GM19193 (cell line): ENCODE results near the gene GNG13.

ENCODE experiments used
- POLR2A ChIP-seq: IDR thresholded peaks from 4 replicates; pipeline ENCODE4 v1.6.1; 2011; ENCODE audit not compliant: insufficient read depth, insufficient read length; ENCODE audit errors: extremely low read depth

Gene GNG13

DNA sequence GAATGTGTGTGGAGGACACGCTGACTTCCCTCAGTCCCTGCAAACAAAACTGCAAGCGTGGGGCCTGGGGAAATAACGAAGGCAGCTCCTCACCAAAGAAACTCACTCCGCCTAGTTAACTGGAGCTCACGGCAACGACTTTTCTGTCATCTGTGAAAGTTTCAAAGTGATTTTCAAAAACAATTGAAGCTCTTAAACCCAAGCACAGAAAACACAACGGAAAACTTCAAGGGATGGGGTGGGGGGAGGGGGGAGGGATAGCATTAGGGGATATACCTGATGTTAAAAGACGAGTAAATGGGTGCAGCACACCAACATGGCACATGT, 3.2 kb upstream of the GNG13 start:
- TF ChIP-seq POLR2A: no peak

DNA sequence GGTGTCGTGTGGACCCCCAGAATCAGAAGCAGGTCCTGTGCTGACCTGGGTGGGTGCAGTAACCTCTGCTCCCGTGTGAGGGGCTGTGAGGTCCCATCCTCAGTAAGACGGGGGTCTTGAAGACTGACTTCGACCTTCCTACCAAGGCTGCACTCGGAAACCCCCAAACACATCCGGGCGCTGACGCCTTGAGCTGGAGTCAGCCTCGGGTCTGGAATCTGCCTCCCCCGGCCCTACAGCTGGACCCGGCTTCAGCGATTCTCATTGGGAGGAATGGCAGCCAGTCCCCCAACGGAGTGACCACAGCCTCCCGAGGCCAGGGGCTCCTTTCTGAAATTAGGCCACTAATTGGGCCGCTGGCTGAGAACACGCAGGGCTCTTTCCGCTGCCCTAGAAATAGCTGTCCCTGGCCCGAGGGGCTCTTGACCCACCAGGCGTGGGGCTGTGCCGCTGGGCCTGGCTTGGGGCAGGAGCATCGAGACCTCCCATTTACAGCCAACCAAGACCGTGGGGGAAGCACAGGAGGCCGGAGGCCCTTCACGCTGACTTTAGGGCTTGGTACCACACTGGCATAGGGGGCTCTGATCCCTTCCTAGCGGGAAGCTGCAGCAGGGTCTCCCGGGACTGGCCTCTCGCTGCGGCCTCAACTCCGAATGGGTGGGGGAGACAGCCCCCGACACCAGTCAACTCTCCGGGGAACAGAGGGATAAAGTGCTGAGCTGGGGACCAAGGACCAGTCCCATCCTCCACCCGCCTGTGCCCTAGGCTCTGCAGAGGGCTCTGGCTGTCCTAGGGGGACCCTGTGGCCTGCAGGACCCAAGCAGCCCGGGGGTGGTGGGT, 2.6 kb upstream of the GNG13 start:
- no peak for TF ChIP-seq POLR2A

DNA sequence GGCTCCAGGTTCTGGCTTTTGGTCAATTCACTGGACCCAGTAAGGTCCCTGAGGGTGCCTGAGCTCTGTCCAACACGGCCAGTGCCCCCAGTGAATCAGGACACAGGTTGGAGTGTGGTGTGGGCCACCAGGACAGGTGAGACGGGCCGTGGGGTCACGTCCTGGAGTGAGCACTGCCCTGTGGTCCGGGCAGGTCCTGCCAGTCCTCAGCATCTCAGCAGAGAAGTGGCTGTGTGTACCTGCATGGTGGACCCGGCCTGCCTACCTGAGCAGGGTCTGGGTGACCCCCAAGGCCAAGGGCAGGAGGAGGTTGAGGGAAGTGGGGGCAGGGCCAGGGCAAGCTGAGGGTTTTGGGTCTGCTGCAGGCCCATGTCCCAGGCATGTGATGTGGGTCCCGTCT, 1.9 kb upstream of the GNG13 start:
- TF ChIP-seq POLR2A: no peak

DNA sequence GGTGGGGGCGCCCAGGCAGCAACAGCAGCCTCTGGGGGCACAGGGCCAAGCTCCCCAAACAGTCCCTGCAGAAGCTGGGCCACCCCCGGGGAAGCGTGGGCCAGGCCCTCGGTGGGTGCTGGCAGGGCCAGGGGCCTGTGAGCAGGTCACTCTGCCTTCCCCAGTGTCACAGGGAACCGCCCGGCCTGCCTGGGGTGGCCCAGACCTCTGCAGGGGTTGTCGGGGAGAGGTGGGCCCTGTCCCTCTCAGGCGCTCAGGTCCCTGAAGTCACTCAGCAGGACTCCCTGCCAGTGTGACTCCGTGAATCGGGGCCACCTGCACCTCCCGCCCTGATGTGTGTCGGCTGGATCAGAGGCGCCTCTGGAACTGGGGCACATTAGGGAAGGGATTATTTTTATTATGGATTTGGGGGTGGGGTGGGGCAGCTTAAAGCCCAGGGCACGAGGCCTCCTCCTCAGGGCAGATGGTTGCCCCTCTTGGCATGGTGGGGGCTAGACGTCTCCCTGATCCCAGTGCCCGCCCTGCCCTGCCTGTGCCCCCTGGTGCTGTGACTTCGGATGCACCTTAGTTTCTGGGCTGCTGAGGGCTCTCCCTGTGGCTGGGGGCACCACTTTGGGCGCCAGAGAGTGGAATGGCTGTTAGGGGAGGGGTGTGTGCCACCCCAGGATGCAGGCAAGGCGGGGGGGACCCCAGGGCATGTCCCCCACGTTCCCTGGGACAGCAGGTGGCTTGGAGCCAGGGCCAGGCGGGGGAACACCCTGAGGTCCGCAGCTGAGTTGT, 1.2 kb upstream of the GNG13 start:
- TF ChIP-seq POLR2A: no peak

DNA sequence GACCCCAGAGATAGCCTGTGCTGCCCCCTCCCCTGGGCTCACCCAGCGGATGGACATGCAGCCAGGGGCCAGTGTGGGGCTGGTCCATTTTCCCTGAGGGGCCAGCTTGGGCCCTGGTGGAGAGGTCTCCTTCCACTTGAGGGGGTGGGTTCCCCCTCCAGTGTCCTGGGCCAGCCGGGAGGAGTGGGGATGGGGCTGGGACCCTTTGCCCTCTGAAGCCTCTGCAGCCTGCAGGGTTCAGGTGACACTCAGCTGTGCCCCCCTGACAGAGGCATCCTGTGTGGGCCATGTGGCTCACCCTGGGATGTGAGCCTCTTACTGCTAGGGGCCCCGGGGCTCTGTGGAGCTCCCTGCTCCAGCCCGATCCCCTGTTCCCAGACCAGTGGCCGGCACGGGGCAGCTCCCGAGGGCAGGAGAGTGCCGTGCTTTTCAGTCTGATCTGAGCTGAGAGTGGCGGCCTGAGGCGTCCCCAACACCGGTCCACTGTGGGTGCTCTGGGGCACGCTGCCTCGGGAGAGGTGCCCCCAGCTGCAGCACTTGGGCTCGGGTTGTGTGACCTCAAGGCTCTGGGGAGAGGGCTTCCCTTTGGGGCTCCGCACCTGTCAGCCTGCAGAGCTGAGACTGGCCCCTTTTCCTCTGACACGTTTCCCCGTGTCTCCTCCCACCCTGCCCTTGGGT, 439 bp upstream of the GNG13 start:
- TF ChIP-seq POLR2A: no peak

DNA sequence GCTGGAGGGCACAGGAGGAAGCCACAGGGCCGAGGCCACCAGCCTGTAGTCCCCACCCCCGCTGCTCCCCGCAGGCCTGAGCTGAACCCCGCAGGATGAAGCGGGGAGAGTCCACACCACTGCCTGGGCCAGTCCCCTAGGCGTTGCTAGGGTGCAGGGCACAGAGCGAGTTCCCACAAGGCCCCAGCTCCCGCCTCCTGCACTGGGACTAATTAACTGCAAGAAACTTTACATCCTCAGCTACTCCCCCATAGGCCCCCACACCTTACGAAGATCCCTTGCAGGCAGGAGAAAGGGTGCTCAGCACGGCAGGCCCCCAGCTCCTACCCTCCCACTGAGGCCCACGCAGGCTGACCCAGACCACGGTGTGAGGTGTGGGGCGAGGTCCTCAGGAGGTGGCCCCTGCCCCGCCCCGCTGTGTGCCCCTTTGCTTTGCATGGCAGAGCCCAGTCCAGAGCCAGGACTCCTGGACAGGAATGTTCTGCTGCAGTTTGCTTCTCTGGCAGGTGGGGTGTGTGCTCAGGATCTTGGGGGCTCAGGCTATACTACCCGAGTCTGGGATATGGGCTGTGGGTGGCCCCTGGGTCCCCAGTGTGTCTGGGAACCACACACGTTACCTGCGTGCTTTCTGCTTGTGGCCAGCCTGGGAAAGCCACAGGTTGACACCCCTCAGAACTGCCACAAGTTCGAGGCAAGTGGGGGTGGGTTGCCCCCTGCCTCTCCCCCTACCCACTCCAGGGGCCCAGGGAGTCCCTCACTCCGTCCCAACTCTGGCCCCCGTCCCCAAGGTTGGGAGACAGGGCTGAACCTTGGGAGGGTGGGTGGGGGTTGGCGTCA, 1.2 kb downstream of the GNG13 start:
- TF ChIP-seq POLR2A: no peak

DNA sequence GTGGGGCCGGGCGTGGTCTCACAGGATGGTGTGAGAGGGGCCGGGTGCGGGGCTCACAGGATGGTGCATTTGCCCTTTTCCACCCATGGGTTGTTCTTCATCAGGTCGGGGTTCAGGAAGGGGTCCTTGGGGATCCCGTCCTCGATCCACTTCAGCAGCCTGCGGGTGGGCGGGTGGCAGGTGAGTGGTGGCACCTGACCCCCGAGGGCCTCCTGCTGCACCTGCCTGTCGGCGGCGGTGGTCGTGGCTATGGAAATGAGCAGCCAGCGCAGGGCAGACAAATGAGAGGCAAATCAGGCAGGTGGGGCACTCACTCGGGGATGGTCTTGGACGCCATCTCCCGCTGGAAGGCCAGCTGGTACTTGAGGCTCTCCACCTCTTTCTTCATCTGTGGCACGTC, 1.9 kb downstream of the GNG13 start:
- TF ChIP-seq POLR2A: no peak

DNA sequence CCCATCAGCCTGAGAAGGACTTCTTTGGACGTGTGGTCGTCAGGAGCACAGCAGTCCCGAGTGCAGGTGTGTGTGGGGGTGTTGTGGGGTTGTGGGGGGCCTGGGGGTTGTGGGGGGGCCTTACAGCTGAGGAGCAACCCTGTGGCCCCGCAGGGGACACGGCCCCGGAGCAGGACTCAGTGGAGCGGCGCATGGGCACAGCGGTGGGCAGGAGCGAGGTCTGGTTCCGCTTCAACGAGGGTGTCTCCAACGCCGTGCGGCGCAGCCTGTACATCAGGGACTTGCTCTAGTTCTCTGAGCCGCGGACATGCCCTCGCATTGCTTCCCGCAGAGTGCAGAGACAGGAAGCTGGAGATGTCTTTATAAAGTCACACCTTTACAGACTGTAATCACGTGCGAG, 2.8 kb downstream of the GNG13 start:
- no peak for TF ChIP-seq POLR2A

DNA sequence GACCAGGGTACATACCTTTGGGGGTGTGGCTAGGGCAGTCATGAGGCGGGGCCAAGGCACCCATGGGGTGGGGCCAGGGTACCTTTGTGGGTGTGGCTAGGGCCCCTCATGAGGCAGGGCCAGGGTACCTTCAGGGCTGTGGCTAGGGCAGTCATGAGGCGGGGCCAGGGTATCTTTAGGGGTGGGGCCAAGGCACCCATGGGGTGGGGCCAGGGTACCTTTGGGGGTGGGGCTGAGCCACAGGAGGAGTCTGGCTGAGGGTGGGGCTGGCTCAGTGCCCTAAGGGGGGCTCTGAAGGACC, 3.5 kb downstream of the GNG13 start:
- no peak for TF ChIP-seq POLR2A

DNA sequence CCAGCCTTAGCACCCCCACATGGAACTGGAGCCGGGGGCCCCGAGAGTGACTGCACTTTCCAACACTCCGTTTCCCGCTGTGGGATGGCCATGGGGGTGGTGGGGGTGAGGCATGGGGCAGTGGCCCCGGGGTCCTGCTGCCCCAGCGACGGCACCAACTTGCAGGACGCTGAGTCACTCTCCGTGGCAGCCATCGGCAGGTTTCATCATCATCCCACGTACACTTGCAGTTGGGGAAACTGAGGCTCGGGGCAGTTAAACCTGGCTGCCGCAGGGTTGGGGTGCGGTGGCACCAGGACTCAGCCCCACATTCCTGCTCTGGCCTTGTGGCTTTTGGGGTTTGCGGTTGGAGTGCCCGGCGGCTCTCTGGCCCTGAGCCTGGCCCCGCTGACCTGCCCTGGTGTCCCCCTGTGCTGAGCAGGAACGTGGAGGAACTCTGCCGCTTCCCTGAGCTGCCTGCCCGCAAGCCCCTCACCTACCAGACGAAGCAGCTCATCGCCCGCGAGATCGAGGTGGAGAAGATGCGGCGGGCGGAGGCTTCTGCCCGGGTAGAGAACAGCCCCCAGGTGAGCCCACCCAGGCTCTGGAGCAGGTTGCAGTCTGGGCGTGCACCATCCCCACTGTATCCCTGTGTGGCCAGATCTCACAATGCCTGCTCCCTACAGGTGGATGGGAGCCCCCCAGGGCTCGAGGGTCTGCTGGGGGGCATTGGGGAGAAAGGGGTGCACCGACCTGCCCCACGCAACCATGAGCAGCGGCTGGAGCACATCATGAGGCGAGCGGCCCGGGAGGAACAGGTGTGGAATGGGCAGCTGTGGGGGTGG, 4.0 kb downstream of the GNG13 start:
- TF ChIP-seq POLR2A: no peak

DNA sequence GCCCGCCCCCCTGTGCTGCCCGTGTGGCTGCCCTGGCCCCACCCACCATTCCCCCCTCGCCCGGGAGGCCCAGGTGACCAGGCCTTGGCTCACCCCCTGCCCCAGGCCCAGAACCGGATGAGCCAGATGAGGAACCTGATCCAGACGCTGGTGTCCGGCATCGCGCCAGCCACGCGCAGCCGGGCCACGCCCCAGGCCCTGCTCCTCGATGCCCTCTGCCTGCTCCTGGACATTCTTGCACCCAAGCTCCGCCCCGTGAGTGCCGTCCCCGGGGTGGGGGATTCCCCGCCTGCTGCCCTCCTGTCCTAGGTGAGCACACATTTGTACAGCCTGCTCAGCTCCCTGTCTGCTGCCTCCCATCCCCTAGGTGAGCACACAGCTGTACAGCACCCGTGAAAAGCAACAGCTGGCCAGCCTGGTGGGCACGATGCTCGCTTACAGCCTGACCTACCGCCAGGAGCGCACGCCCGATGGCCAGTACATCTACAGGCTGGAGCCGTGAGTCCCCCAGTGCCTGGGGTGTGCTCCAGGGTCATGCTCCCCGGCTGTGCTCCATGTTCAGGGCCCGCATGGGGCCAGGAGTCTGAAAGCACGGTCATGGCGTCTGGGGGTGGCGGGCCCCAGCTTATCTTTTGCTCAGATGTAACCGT, 4.8 kb downstream of the GNG13 start:
- TF ChIP-seq POLR2A: no peak

DNA sequence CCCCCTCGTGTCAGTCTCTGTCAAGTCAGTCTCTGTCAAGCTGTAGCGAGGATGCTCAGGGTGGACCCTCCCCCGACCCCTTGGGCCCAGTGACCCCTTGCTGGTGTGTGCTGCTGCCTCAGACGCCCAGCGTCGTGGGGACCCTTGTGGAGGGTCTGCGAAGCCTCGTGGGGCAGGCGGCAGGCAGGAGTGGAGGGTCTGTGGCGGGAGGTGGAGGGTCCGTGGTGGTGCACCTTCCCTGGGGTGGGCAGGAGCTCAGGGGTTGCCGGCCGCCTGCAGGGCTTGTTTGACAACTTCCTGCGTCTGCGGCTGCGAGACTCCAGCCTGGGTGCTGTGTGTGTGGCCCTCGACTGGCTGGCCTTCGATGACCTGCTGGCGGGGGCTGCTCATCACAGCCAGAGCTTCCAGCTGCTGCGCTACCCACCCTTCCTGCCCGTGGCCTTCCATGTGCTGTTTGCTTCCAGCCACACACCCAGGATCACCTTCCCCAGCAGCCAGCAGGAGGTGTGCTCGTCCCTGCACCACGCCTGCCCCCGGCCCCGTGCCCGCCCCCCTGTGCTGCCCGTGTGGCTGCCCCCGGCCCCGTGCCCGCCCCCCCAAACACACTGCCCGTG, 5.6 kb downstream of the GNG13 start:
- no peak for TF ChIP-seq POLR2A

DNA sequence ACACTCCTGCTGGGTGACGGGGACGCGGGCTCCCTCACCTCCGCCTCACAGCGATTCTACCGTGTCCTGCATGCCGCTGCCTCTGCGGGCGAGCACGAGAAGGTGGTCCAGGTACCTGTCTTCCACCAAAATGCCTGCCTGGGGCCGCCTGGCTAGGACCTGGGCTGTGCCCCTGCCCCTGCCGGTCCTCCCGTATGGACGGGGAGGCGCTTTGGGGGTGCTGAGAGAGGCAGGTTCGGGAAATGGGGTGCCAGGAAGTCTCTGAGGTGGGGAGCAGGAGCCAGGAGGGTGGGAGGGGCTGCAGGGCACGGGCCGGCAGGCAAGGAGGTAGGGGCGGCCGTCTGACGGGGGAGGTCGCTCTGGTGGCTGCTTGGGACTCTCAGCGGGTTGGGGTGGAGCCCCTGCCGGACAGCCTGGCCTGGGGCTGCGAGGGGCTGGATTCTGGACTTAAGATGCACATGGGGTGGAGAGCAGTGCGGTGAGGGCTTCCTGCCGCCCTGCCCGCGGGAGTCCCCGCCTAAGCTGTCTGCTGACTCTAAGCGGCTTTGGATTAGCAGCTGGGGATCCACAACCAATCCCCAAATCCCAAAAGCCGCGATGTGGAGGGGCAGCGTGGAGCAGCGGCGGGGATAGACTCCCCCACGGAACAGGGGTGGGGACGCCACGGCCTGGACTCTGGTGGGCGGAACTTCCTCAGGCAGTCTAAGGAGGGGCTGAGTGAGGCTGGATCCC, 6.3 kb downstream of the GNG13 start:
- TF ChIP-seq POLR2A: no peak
